ENCODE measurements around the gene SLC16A12.

- TF ChIP-seq EZH2 (IDR thresholded peaks at IDR 0.05; ENCODE audit: low read length) = no peak
- TF ChIP-seq, protein P1, sequence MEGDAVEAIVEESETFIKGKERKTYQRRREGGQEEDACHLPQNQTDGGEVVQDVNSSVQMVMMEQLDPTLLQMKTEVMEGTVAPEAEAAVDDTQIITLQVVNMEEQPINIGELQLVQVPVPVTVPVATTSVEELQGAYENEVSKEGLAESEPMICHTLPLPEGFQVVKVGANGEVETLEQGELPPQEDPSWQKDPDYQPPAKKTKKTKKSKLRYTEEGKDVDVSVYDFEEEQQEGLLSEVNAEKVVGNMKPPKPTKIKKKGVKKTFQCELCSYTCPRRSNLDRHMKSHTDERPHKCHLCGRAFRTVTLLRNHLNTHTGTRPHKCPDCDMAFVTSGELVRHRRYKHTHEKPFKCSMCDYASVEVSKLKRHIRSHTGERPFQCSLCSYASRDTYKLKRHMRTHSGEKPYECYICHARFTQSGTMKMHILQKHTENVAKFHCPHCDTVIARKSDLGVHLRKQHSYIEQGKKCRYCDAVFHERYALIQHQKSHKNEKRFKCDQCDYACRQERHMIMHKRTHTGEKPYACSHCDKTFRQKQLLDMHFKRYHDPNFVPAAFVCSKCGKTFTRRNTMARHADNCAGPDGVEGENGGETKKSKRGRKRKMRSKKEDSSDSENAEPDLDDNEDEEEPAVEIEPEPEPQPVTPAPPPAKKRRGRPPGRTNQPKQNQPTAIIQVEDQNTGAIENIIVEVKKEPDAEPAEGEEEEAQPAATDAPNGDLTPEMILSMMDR (optimal IDR thresholded peaks at IDR 0.05 in 1 of 3, IDR thresholded peaks at IDR 0.05 in 1 of 3, conservative IDR thresholded peaks at IDR 0.05 in 1 of 3; ENCODE audit: extremely low read depth in 1 of 3, insufficient read depth in 2 of 3, low read length in 3 of 3) = no peak
These were observed 118.9 kb downstream of the SLC16A12 start for GRCh38 chr10:89416465-89416864.

Data from keratinocyte (primary cell).